ENCODE data around the gene GPATCH2. TPM values are rescaled to one million over a fixed set of nuclear protein-coding genes. Genes with fewer than 3 reads are reported as not detected.

Gene GPATCH2
- total and polyA plus RNA-seq, 8 donors = 11.0 to 28.5 (median 23.3) TPM

DNA sequence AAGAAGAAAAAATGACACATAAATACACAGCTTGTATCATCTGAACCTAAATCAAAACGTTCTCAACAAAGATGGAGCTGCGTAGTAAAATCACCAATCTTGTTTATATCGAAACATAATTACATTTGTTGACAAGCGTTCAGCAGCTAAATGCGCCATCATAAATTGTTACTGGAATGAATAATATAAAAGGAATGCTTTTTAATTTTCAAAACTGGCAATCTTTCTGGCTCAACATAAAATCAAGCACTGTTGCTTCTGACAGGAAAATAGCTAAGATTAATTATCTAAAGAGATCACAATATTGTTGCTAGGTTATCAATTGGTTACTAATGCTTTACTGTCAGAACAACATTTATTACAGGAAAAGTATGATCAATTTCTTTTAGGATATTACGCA is 181.5 kb downstream of the GPATCH2 start:
- no peak for ATAC-seq
- intact Hi-C loops (cut with DNase I) = no loop called here

DNA sequence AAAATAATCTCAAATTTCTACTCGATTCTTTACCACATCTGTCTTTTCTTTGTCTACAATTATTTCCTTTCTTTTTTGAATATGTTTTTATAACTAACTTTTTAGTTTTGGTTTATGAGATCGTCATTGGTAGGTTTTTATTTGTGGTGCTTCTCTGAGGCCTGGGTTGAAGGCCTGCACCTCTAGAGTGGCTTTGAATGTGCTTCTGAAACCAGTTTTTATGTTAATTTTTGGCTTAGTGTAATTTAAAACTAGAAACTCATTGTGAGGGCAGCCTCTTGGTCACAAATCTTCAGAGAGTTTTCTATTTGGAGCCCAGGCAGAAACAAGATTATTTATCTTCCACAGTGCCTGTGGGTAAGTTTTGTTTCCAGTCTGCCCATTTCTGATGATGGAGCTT is 187.0 kb downstream of the GPATCH2 start:
- peaks cover 0 to 16% of the 10 kb centered on the region in 2 donors for H3K36me3 ChIP-seq
- no peaks in the 10 kb centered on the region for H3K27me3 ChIP-seq
- no peak overlapping the region for H3K27ac ChIP-seq
- DNase-seq (no peak), ATAC-seq (no peak)
- H3K9me3 ChIP-seq = peaks cover 0 to 15% of the 10 kb centered on the region in 2 donors
- intact Hi-C loops (cut with DNase I) = no loop called here
- TF ChIP-seq, protein P1, sequence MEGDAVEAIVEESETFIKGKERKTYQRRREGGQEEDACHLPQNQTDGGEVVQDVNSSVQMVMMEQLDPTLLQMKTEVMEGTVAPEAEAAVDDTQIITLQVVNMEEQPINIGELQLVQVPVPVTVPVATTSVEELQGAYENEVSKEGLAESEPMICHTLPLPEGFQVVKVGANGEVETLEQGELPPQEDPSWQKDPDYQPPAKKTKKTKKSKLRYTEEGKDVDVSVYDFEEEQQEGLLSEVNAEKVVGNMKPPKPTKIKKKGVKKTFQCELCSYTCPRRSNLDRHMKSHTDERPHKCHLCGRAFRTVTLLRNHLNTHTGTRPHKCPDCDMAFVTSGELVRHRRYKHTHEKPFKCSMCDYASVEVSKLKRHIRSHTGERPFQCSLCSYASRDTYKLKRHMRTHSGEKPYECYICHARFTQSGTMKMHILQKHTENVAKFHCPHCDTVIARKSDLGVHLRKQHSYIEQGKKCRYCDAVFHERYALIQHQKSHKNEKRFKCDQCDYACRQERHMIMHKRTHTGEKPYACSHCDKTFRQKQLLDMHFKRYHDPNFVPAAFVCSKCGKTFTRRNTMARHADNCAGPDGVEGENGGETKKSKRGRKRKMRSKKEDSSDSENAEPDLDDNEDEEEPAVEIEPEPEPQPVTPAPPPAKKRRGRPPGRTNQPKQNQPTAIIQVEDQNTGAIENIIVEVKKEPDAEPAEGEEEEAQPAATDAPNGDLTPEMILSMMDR (IDR thresholded peaks at IDR 0.05) = no peak
- no peak overlapping the region for H3K4me3 ChIP-seq
- H3K4me1 ChIP-seq = no peaks in the 10 kb centered on the region

More for the DNA sequence above, 181.5 kb downstream of the GPATCH2 start:
- DNase-seq = no peak
- no peaks in the 10 kb centered on the region for H3K27me3 ChIP-seq
- no peaks in the 10 kb centered on the region for H3K9me3 ChIP-seq
- H3K4me3 ChIP-seq = no peak overlapping the region
- no peak overlapping the region for H3K27ac ChIP-seq
- no peaks in the 10 kb centered on the region for H3K4me1 ChIP-seq
- peaks cover 0 to 15% of the 10 kb centered on the region in 2 donors for H3K36me3 ChIP-seq
- TF ChIP-seq, protein P1 (IDR thresholded peaks at IDR 0.05) = no peak

DNA sequence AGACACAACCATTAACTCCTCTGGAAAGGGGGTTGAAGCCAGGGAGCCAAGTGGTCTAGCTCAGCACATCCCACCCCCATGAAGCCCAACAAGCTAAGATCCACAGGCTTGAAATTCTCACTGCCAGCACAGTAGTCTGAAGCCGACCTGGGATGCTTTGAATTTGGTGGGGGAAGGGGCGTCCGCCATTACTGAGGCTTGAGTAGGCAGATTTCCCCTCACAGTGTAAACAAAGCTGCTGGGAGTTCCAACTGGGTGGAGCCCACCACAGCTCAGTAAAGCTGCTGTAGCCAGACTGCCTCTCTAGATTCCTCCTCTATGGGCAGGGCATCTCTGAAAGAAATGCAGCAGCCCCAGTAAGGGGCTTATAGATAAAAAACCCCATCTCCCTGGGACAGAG is 193.5 kb downstream of the GPATCH2 start:
- H3K4me3 ChIP-seq = no peak overlapping the region
- H3K36me3 ChIP-seq = peaks cover 0 to 14% of the 10 kb centered on the region in 2 donors
- no peaks in the 10 kb centered on the region for H3K4me1 ChIP-seq
- DNase-seq = no peak
- no peak overlapping the region for H3K27ac ChIP-seq
- no peak for ATAC-seq
- no peaks in the 10 kb centered on the region for H3K27me3 ChIP-seq
- H3K9me3 ChIP-seq = peaks cover 0 to 17% of the 10 kb centered on the region in 2 donors
- intact Hi-C loops (cut with DNase I) = no loop called here
- TF ChIP-seq, protein P1 (IDR thresholded peaks at IDR 0.05) = no peak

DNA sequence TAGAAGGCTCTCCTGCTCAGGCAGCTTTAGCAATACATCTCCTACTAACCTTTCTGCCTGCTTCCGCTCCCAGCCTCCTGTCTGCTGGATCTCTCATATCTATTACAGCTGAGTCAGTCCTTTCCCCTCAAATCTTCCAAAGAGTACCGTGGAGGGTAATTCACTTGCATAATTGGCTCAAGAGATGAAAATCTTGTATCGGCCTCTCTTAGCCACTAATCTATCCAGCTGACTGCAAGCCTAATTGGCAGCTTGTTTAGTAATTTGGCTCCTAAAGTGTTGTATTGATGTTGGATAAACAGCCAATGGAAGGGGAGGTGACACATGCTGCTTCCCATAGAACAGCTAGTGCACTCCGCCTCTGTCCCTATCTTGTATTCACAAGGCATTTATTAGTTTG is 195.7 kb downstream of the GPATCH2 start:
- no peak overlapping the region for H3K4me3 ChIP-seq
- ATAC-seq = no peak
- H3K9me3 ChIP-seq = peaks cover 0 to 10% of the 10 kb centered on the region in 2 donors
- TF ChIP-seq, protein P1 (IDR thresholded peaks at IDR 0.05) = no peak
- DNase-seq = no peak
- H3K27me3 ChIP-seq = no peaks in the 10 kb centered on the region
- peaks cover 0 to 21% of the 10 kb centered on the region in 2 donors for H3K36me3 ChIP-seq
- H3K4me1 ChIP-seq = no peaks in the 10 kb centered on the region
- intact Hi-C loops (cut with DNase I) = no loop called here
- no peak overlapping the region for H3K27ac ChIP-seq

DNA sequence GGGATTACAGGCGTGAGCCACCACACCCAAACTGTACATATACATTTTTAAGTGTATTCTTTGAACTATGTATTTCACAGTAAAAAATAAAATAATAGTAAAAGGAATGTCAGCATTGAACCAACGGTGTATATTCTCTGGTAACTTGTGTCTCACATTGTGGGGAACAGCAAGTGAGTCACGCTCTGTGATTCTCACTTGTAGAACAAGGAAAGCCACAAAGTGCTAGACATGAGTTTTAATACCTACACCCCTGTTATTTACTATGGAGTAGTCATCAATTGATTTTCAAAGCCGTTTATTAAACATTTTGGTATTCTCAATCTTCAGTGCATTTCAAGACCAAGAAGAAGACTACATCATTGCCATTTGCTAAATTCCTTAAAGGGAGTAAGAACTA is 197.2 kb downstream of the GPATCH2 start:
- intact Hi-C loops (cut with DNase I) = no loop called here
- peaks cover 0 to 21% of the 10 kb centered on the region in 2 donors for H3K36me3 ChIP-seq
- H3K27me3 ChIP-seq = no peaks in the 10 kb centered on the region
- DNase-seq (no peak), ATAC-seq (no peak)
- peaks cover 0 to under 1% of the 10 kb centered on the region in 2 donors for H3K9me3 ChIP-seq
- TF ChIP-seq, protein P1 (IDR thresholded peaks at IDR 0.05) = no peak
- H3K4me1 ChIP-seq = no peaks in the 10 kb centered on the region
- no peak overlapping the region for H3K4me3 ChIP-seq
- no peak overlapping the region for H3K27ac ChIP-seq

All from left lung (tissue), 10 donors.